H9 (cell line): ENCODE data around the gene ZNF611. TPM values are rescaled to one million over a fixed set of nuclear protein-coding genes. Genes with fewer than 3 reads are reported as not detected.

Experiments
- DNase-seq: peaks from one replicate; pipeline ENCODE4 v3.0.0-alpha.2; 2017
- H2AFZ ChIP-seq: one replicate; pipeline ENCODE4 v1.6.1; 2013; ENCODE audit warnings: mild to moderate bottlenecking, low read length, control low read depth, moderate library complexity
- H2AK5ac ChIP-seq: 2 replicates; pipeline ENCODE4 v1.6.1; 2013; ENCODE audit warnings: low read length, control low read depth, mixed read lengths; ENCODE audit not compliant: insufficient read length
- H2BK120ac ChIP-seq: one replicate; pipeline ENCODE4 v1.6.1; 2013; ENCODE audit warnings: low read depth, mild to moderate bottlenecking, low read length, control low read depth, inconsistent platforms; ENCODE audit not compliant: poor library complexity, severe bottlenecking
- H2BK12ac ChIP-seq: 2 replicates; pipeline ENCODE4 v1.6.1; 2013; ENCODE audit warnings: low read length, control low read depth, mixed read lengths, low read depth; ENCODE audit not compliant: insufficient read length
- H2BK15ac ChIP-seq: 2 replicates; pipeline ENCODE4 v1.6.1; 2013; ENCODE audit warnings: low read depth, low read length, control low read depth
- H2BK20ac ChIP-seq: one replicate; pipeline ENCODE4 v1.6.1; 2013; ENCODE audit warnings: low read depth, mild to moderate bottlenecking, low read length, control low read depth, inconsistent platforms; ENCODE audit not compliant: poor library complexity, severe bottlenecking
- H2BK5ac ChIP-seq: 2 replicates; pipeline ENCODE4 v1.6.1; 2013; ENCODE audit warnings: low read length, control low read depth, mixed read lengths; ENCODE audit not compliant: insufficient read length
- H3K14ac ChIP-seq: 2 replicates; pipeline ENCODE4 v1.6.1; 2013; ENCODE audit warnings: low read length, control low read depth; ENCODE audit not compliant: insufficient read depth
- H3K18ac ChIP-seq: 2 replicates; pipeline ENCODE4 v1.6.1; 2013; ENCODE audit warnings: low read depth, mild to moderate bottlenecking, mixed read lengths, low read length, control low read depth; ENCODE audit not compliant: insufficient read length
- H3K23ac ChIP-seq: 2 replicates; pipeline ENCODE4 v1.6.1; 2013; ENCODE audit warnings: low read length, control low read depth, mixed read lengths, low read depth; ENCODE audit not compliant: insufficient read length
- H3K23me2 ChIP-seq: 2 replicates; pipeline ENCODE4 v1.6.1; 2013; ENCODE audit warnings: low read depth, mild to moderate bottlenecking, mixed read lengths, low read length, control low read depth; ENCODE audit not compliant: insufficient read length, poor library complexity, severe bottlenecking
- H3K27ac ChIP-seq: 2 replicates; pipeline ENCODE4 v1.5.1; 2013; ENCODE audit warnings: low read length, control low read depth, mixed read lengths, low read depth; ENCODE audit not compliant: insufficient read length
- H3K27me3 ChIP-seq: 2 replicates; pipeline ENCODE4 v1.6.1; 2013; ENCODE audit warnings: low read length, control low read depth, inconsistent platforms; ENCODE audit not compliant: insufficient read depth
- H3K4ac ChIP-seq: 2 replicates; pipeline ENCODE4 v1.6.1; 2013; ENCODE audit warnings: low read depth, mild to moderate bottlenecking, control low read depth, inconsistent platforms, low read length, moderate library complexity
- H3K4me1 ChIP-seq: 2 replicates; pipeline ENCODE4 v1.6.1; 2013; ENCODE audit warnings: low read length, control low read depth, inconsistent platforms; ENCODE audit not compliant: insufficient read depth
- H3K4me2 ChIP-seq: 2 replicates; pipeline ENCODE4 v1.6.1; 2013; ENCODE audit warnings: low read length, control low read depth, mixed read lengths; ENCODE audit not compliant: insufficient read length, insufficient read depth
- H3K56ac ChIP-seq: 2 replicates; pipeline ENCODE4 v1.6.1; 2013; ENCODE audit warnings: low read depth, mild to moderate bottlenecking, mixed read lengths, low read length, control low read depth; ENCODE audit not compliant: insufficient read length
- H3K79me1 ChIP-seq: 2 replicates; pipeline ENCODE4 v1.6.1; 2013; ENCODE audit warnings: low read depth, mild to moderate bottlenecking, moderate library complexity, low read length, control low read depth, inconsistent platforms; ENCODE audit not compliant: insufficient read depth, poor library complexity, severe bottlenecking
- H3K79me2 ChIP-seq: 2 replicates; pipeline ENCODE4 v1.6.1; 2013; ENCODE audit warnings: low read length, control low read depth, inconsistent platforms; ENCODE audit not compliant: insufficient read depth
- H3K9ac ChIP-seq: 2 replicates; pipeline ENCODE4 v1.6.1; 2013; ENCODE audit warnings: low read length, control low read depth, mixed read lengths; ENCODE audit not compliant: insufficient read length; ENCODE audit errors: extremely low read depth
- H3K9me3 ChIP-seq: one replicate; pipeline ENCODE4 v1.6.1; 2013; ENCODE audit warnings: low read depth, low read length, inconsistent platforms; ENCODE audit not compliant: control insufficient read depth
- H3T11ph ChIP-seq: one replicate; pipeline ENCODE4 v1.6.1; 2013; ENCODE audit warnings: mild to moderate bottlenecking, low read length, control low read depth, inconsistent platforms
- H4K20me1 ChIP-seq: one replicate; pipeline ENCODE4 v1.6.1; 2013; ENCODE audit not compliant: control insufficient read depth, insufficient read length, insufficient read depth
- H4K5ac ChIP-seq: 2 replicates; pipeline ENCODE4 v1.6.1; 2013; ENCODE audit warnings: low read depth, mild to moderate bottlenecking, mixed read lengths, low read length, control low read depth; ENCODE audit not compliant: insufficient read length
- H4K8ac ChIP-seq: replicated peaks from 2 replicates; pipeline ENCODE4 v1.6.1; 2013; ENCODE audit warnings: low read length, control low read depth, mixed read lengths, low read depth; ENCODE audit not compliant: insufficient read length
- H4K91ac ChIP-seq: 2 replicates; pipeline ENCODE4 v1.6.1; 2013; ENCODE audit warnings: low read depth, mild to moderate bottlenecking, moderate library complexity, mixed read lengths, low read length, control low read depth; ENCODE audit not compliant: insufficient read length
- H3K27ac Mint-ChIP-seq, 3 experiments: 2 replicates in 2 of 3; 3 replicates in 1 of 3; pipeline ENCODE4 v1.8.0; 2020 to 2021; ENCODE audit warnings: mixed read lengths in 3 of 3, mild to moderate bottlenecking in 1 of 3, moderate library complexity in 1 of 3
- H3K27me3 Mint-ChIP-seq: 2 replicates; pipeline ENCODE4 v1.8.0; 2021; ENCODE audit warnings: low read depth, mild to moderate bottlenecking, moderate library complexity, mixed read lengths
- H3K36me3 Mint-ChIP-seq, 3 experiments: 2 replicates in 2 of 3; 3 replicates in 1 of 3; pipeline ENCODE4 v1.8.0; 2020 to 2021; ENCODE audit warnings: low read depth in 3 of 3, mixed read lengths in 3 of 3; ENCODE audit not compliant: insufficient read depth in 1 of 3
- H3K4me1 Mint-ChIP-seq, 2 experiments: 2 replicates each; pipeline ENCODE4 v1.8.0; 2020; ENCODE audit warnings: mixed read lengths in 2 of 2
- H3K4me3 Mint-ChIP-seq, 2 experiments: 2 replicates in 1 of 2; 3 replicates in 1 of 2; pipeline ENCODE4 v1.8.0; 2020 to 2021; ENCODE audit warnings: mild to moderate bottlenecking in 2 of 2, mixed read lengths in 2 of 2, moderate library complexity in 1 of 2
- H3K9me3 Mint-ChIP-seq, 2 experiments: 2 replicates in 1 of 2; 3 replicates in 1 of 2; pipeline ENCODE4 v1.8.0; 2020; ENCODE audit warnings: mild to moderate bottlenecking in 2 of 2, mixed read lengths in 2 of 2, moderate library complexity in 1 of 2
- WGBS: extraction: QIAGEN DNeasy Blood & Tissue Kit; methylation state at CpG from one replicate; pipeline ENCODE4 v1.1.7; 2013; ENCODE audit warnings: missing lambda C conversion rate, low lambda C conversion rate, mixed read lengths; ENCODE audit not compliant: insufficient read length; ENCODE audit errors: extremely low coverage; 5-methylcytosine and 5-hydroxymethylcytosine counted together
- total RNA-seq: library from RNA; stranded (reverse); gene quantifications from 2 replicates; pipeline ENCODE4 v1.2.1, GENCODE V29; 2021
- TF ChIP-seq, protein P1 (sequence below): fragments of 200-600 bp; sonication (generic); conservative IDR thresholded peaks from 3 replicates; pipeline ENCODE4 v1.8.0; 2021; ENCODE audit warnings: antibody characterized with exemption, mild to moderate bottlenecking

ZNF611 gene
- total RNA-seq, 1 experiment from 2014 or later, result 25.6 TPM

DNA sequence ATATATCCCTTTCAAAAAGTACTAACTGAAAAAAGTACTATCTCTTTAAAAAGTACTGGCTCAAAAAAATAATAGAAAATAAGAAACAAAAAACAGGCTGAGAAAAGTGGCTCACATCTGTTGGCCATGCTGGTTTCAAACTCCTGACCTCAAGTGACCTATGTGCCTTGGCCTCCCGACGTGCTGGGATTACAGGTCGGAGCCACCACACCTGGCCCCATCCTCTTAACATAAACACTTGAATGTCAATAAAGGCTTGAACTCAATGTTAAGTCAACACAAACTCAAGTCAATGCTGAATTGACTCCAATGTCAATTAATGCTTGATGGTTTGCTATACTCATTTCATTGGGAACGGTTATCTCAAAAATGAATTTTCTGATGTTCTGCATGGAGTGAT is 30.9 kb downstream of the ZNF611 start:
- Mint-ChIP-seq H3K27ac (no peak overlapping the region), H3K9me3 (peaks cover 24 to 29% of the 10 kb centered on the region in 2 experiments), H3K36me3 (peaks cover 41 to 49% (median 43%) of the 10 kb centered on the region in 3 experiments), H3K27me3 (no peaks in the 10 kb centered on the region), H3K4me3 (no peak overlapping the region), H3K4me1 (peaks cover 0 to 5% of the 10 kb centered on the region in 2 experiments; a peak in 1 of 4 replicates)
- no peak overlapping the region for H3K4ac ChIP-seq
- H2BK12ac ChIP-seq, result no peak overlapping the region
- peaks cover 11% of the 10 kb centered on the region for H3K9me3 ChIP-seq
- H3K23me2 ChIP-seq, result no peaks in the 10 kb centered on the region
- H3K23ac ChIP-seq, result no peak overlapping the region
- no peak overlapping the region for H3T11ph ChIP-seq
- no peak overlapping the region for H2BK15ac ChIP-seq
- H3K18ac ChIP-seq, result no peak overlapping the region
- H2BK20ac ChIP-seq, result no peak overlapping the region
- no peak overlapping the region for H4K8ac ChIP-seq
- no peak overlapping the region for H3K4me2 ChIP-seq
- H3K56ac ChIP-seq, result no peak overlapping the region
- WGBS, result no CpG with 5 or more reads among the region's 4 CpGs
- no peaks in the 10 kb centered on the region for H4K20me1 ChIP-seq
- H4K91ac ChIP-seq, result no peak overlapping the region
- no peaks in the 10 kb centered on the region for H3K79me2 ChIP-seq
- H3K4me1 ChIP-seq, result no peaks in the 10 kb centered on the region
- H3K27ac ChIP-seq, result no peak overlapping the region
- no peak overlapping the region for H4K5ac ChIP-seq
- TF ChIP-seq, protein P1, sequence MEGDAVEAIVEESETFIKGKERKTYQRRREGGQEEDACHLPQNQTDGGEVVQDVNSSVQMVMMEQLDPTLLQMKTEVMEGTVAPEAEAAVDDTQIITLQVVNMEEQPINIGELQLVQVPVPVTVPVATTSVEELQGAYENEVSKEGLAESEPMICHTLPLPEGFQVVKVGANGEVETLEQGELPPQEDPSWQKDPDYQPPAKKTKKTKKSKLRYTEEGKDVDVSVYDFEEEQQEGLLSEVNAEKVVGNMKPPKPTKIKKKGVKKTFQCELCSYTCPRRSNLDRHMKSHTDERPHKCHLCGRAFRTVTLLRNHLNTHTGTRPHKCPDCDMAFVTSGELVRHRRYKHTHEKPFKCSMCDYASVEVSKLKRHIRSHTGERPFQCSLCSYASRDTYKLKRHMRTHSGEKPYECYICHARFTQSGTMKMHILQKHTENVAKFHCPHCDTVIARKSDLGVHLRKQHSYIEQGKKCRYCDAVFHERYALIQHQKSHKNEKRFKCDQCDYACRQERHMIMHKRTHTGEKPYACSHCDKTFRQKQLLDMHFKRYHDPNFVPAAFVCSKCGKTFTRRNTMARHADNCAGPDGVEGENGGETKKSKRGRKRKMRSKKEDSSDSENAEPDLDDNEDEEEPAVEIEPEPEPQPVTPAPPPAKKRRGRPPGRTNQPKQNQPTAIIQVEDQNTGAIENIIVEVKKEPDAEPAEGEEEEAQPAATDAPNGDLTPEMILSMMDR, result no peak
- no peak overlapping the region for H2BK5ac ChIP-seq
- no peak overlapping the region for H2AK5ac ChIP-seq
- no peak overlapping the region for H2AFZ ChIP-seq
- no peak for DNase-seq
- H2BK120ac ChIP-seq, result no peak overlapping the region
- H3K9ac ChIP-seq, result no peak overlapping the region
- H3K14ac ChIP-seq, result no peak overlapping the region
- no peaks in the 10 kb centered on the region for H3K79me1 ChIP-seq
- no peaks in the 10 kb centered on the region for H3K27me3 ChIP-seq
